Testis (tissue), 2 donors: ENCODE results near the gene ASB12.

Experiments
- CTCF ChIP-seq, 3 experiments: fragments of 450-650 bp in 2 of 3; fragments of 200-600 bp in 1 of 3; sonication (generic) in 1 of 3; IDR thresholded peaks; one replicate each; pipeline ENCODE4 v1.5.1; 2016 to 2019; ENCODE audit warnings: antibody characterized with exemption in 3 of 3, mild to moderate bottlenecking in 2 of 3, moderate library complexity in 1 of 3
- POLR2A ChIP-seq: fragments of 450-650 bp; IDR thresholded peaks from one replicate; pipeline ENCODE4 v1.6.1; 2017; ENCODE audit warnings: antibody characterized with exemption, mild to moderate bottlenecking, moderate library complexity

GRCh38 chrX:64229154-64229553 is 1.3 kb downstream of the ASB12 start:
- TF ChIP-seq CTCF (IDR thresholded peaks at IDR 0.05) (no peak), POLR2A (no peak)
